ENCODE results near the gene CDC42BPB.

Gene CDC42BPB

GRCh38 chr14:103101257-103101962, 44.1 kb upstream of the CDC42BPB start:
- peaks cover 23% of the 10 kb centered on the region; the same call in 1 of the 2 replicates for H3K27me3 ChIP-seq (ENCODE audit: control insufficient read depth, insufficient read depth, low read length)
- H3K4me1 ChIP-seq (ENCODE audit: control insufficient read depth, insufficient read depth, low read length): peaks cover 21% of the 10 kb centered on the region
- no CpG with 5 or more reads among the region's 11 CpGs for WGBS (ENCODE audit: insufficient coverage, insufficient read length)
- H3K4me3 ChIP-seq (ENCODE audit: low read length): no peak overlapping the region
- no peaks in the 10 kb centered on the region for H3K36me3 ChIP-seq (ENCODE audit: control insufficient read depth, insufficient read depth, low read length)
- H3K27ac ChIP-seq (ENCODE audit: low read length): no peak overlapping the region
- DNase-seq (ENCODE audit: low read depth, low spot score): no peak
- no peaks in the 10 kb centered on the region for H3K9me3 ChIP-seq (ENCODE audit: control insufficient read depth, insufficient read depth, low read length)

GRCh38 chr14:103100281-103101121, 43.2 kb upstream of the CDC42BPB start:
- Histone ChIP-seq H3K4me3 (ENCODE audit: low read length) (no peak overlapping the region), H3K9me3 (ENCODE audit: control insufficient read depth, insufficient read depth, low read length) (no peaks in the 10 kb centered on the region), H3K36me3 (ENCODE audit: control insufficient read depth, insufficient read depth, low read length) (no peaks in the 10 kb centered on the region), H3K27me3 (ENCODE audit: control insufficient read depth, insufficient read depth, low read length) (peaks cover 23% of the 10 kb centered on the region; the same call in 1 of the 2 replicates), H3K4me1 (ENCODE audit: control insufficient read depth, insufficient read depth, low read length) (peaks cover 22% of the 10 kb centered on the region), H3K27ac (ENCODE audit: low read length) (no peak overlapping the region)
- WGBS (ENCODE audit: insufficient coverage, insufficient read length): no CpG with 5 or more reads among the region's 25 CpGs
- DNase-seq (ENCODE audit: low read depth, low spot score): no peak

- DNase-seq (ENCODE audit: low read depth, low spot score): no peak
- no peaks in the 10 kb centered on the region for H3K36me3 ChIP-seq (ENCODE audit: control insufficient read depth, insufficient read depth, low read length)
- no peak overlapping the region for H3K27ac ChIP-seq (ENCODE audit: low read length)
- H3K27me3 ChIP-seq (ENCODE audit: control insufficient read depth, insufficient read depth, low read length): peaks cover 23% of the 10 kb centered on the region; the same call in 1 of the 2 replicates
- no CpG with 5 or more reads among the region's 8 CpGs for whole genome bisulfite sequencing (ENCODE audit: insufficient coverage, insufficient read length)
- no peaks in the 10 kb centered on the region for H3K9me3 ChIP-seq (ENCODE audit: control insufficient read depth, insufficient read depth, low read length)
- H3K4me3 ChIP-seq (ENCODE audit: low read length): no peak overlapping the region
- peaks cover 20% of the 10 kb centered on the region for H3K4me1 ChIP-seq (ENCODE audit: control insufficient read depth, insufficient read depth, low read length)
These were observed 42.5 kb upstream of the CDC42BPB start for GRCh38 chr14:103099733-103100280.

GRCh38 chr14:103099081-103099732, 41.9 kb upstream of the CDC42BPB start:
- peaks cover 18% of the 10 kb centered on the region for H3K4me1 ChIP-seq (ENCODE audit: control insufficient read depth, insufficient read depth, low read length)
- H3K36me3 ChIP-seq (ENCODE audit: control insufficient read depth, insufficient read depth, low read length): no peaks in the 10 kb centered on the region
- H3K27ac ChIP-seq (ENCODE audit: low read length): no peak overlapping the region
- no peak for DNase-seq (ENCODE audit: low read depth, low spot score)
- H3K4me3 ChIP-seq (ENCODE audit: low read length): no peak overlapping the region
- H3K27me3 ChIP-seq (ENCODE audit: control insufficient read depth, insufficient read depth, low read length): peaks cover 17% of the 10 kb centered on the region; the same call in 1 of the 2 replicates
- no peaks in the 10 kb centered on the region for H3K9me3 ChIP-seq (ENCODE audit: control insufficient read depth, insufficient read depth, low read length)
- WGBS (ENCODE audit: insufficient coverage, insufficient read length): no CpG with 5 or more reads among the region's 12 CpGs

- WGBS (ENCODE audit: insufficient coverage, insufficient read length): no CpG with 5 or more reads among the region's 31 CpGs
- DNase-seq (ENCODE audit: low read depth, low spot score): no peak
- Histone ChIP-seq H3K27ac (ENCODE audit: low read length) (no peak overlapping the region), H3K4me1 (ENCODE audit: control insufficient read depth, insufficient read depth, low read length) (peaks cover 15% of the 10 kb centered on the region), H3K9me3 (ENCODE audit: control insufficient read depth, insufficient read depth, low read length) (no peaks in the 10 kb centered on the region), H3K27me3 (ENCODE audit: control insufficient read depth, insufficient read depth, low read length) (peaks cover 9% of the 10 kb centered on the region; the same call in 1 of the 2 replicates), H3K4me3 (ENCODE audit: low read length) (no peak overlapping the region), H3K36me3 (ENCODE audit: control insufficient read depth, insufficient read depth, low read length) (no peaks in the 10 kb centered on the region)
These were observed 40.9 kb upstream of the CDC42BPB start for GRCh38 chr14:103097994-103098957.

- H3K4me3 ChIP-seq (ENCODE audit: low read length): no peak overlapping the region
- no peak for DNase-seq (ENCODE audit: low read depth, low spot score)
- H3K9me3 ChIP-seq (ENCODE audit: control insufficient read depth, insufficient read depth, low read length): no peaks in the 10 kb centered on the region
- H3K27me3 ChIP-seq (ENCODE audit: control insufficient read depth, insufficient read depth, low read length): peaks cover 2% of the 10 kb centered on the region; the same call in 1 of the 2 replicates
- no peaks in the 10 kb centered on the region for H3K36me3 ChIP-seq (ENCODE audit: control insufficient read depth, insufficient read depth, low read length)
- no peak overlapping the region for H3K27ac ChIP-seq (ENCODE audit: low read length)
- H3K4me1 ChIP-seq (ENCODE audit: control insufficient read depth, insufficient read depth, low read length): peaks cover 15% of the 10 kb centered on the region
- whole genome bisulfite sequencing (ENCODE audit: insufficient coverage, insufficient read length): no CpG with 5 or more reads among the region's 26 CpGs
These were observed 40.1 kb upstream of the CDC42BPB start for GRCh38 chr14:103097244-103097993.

GRCh38 chr14:103096387-103096786, 39.0 kb upstream of the CDC42BPB start:
- DNase-seq (ENCODE audit: low read depth, low spot score): no peak
- no peaks in the 10 kb centered on the region for H3K36me3 ChIP-seq (ENCODE audit: control insufficient read depth, insufficient read depth, low read length)
- H3K4me1 ChIP-seq (ENCODE audit: control insufficient read depth, insufficient read depth, low read length): peaks cover 15% of the 10 kb centered on the region
- no peak overlapping the region for H3K27ac ChIP-seq (ENCODE audit: low read length)
- no CpG with 5 or more reads among the region's 4 CpGs for WGBS (ENCODE audit: insufficient coverage, insufficient read length)
- no peaks in the 10 kb centered on the region; the same call in 1 of the 2 replicates for H3K27me3 ChIP-seq (ENCODE audit: control insufficient read depth, insufficient read depth, low read length)
- no peak overlapping the region for H3K4me3 ChIP-seq (ENCODE audit: low read length)
- no peaks in the 10 kb centered on the region for H3K9me3 ChIP-seq (ENCODE audit: control insufficient read depth, insufficient read depth, low read length)

GRCh38 chr14:103095210-103095778, 37.9 kb upstream of the CDC42BPB start:
- no peak for DNase-seq (ENCODE audit: low read depth, low spot score)
- H3K36me3 ChIP-seq (ENCODE audit: control insufficient read depth, insufficient read depth, low read length): no peaks in the 10 kb centered on the region; the same call in 1 of the 2 replicates
- H3K27ac ChIP-seq (ENCODE audit: low read length): no peak overlapping the region
- no CpG with 5 or more reads among the region's 11 CpGs for WGBS (ENCODE audit: insufficient coverage, insufficient read length)
- H3K4me3 ChIP-seq (ENCODE audit: low read length): no peak overlapping the region
- H3K9me3 ChIP-seq (ENCODE audit: control insufficient read depth, insufficient read depth, low read length): no peaks in the 10 kb centered on the region
- peaks cover 19% of the 10 kb centered on the region for H3K4me1 ChIP-seq (ENCODE audit: control insufficient read depth, insufficient read depth, low read length)
- no peaks in the 10 kb centered on the region for H3K27me3 ChIP-seq (ENCODE audit: control insufficient read depth, insufficient read depth, low read length)
